ENCODE data around the gene ARMS2. TPM values are rescaled to one million over a fixed set of nuclear protein-coding genes. Genes with fewer than 3 reads are reported as not detected.

The ARMS2 gene
- polyA plus RNA-seq, 1 donor from 2014 or later, result not detected

- Histone ChIP-seq H3F3A (ENCODE audit: insufficient read depth, low read length, poor library complexity, severe bottlenecking) (no peaks in the 10 kb centered on the region), H3K9ac (ENCODE audit: low read length) (no peak overlapping the region), H3K27me3 (ENCODE audit: insufficient read depth, low read depth, low read length) (no peaks in the 10 kb centered on the region), H2AFZ (ENCODE audit: low read depth, low read length) (no peak overlapping the region), H3K36me3 (ENCODE audit: insufficient read depth, low read length) (no peaks in the 10 kb centered on the region), H4K20me1 (ENCODE audit: insufficient read depth) (no peaks in the 10 kb centered on the region), H3K27ac (ENCODE audit: low read length) (no peak overlapping the region), H3K79me2 (replicated peaks; ENCODE audit: insufficient read depth, low read length) (no peaks in the 10 kb centered on the region), H3K9me2 (ENCODE audit: insufficient read depth, low read length) (no peaks in the 10 kb centered on the region), H3K4me3 (ENCODE audit: low read length) (no peak overlapping the region), H3K9me3 (ENCODE audit: low read length) (no peaks in the 10 kb centered on the region), H3K4me2 (ENCODE audit: low read length) (no peak overlapping the region)
- TF ChIP-seq, protein P1, sequence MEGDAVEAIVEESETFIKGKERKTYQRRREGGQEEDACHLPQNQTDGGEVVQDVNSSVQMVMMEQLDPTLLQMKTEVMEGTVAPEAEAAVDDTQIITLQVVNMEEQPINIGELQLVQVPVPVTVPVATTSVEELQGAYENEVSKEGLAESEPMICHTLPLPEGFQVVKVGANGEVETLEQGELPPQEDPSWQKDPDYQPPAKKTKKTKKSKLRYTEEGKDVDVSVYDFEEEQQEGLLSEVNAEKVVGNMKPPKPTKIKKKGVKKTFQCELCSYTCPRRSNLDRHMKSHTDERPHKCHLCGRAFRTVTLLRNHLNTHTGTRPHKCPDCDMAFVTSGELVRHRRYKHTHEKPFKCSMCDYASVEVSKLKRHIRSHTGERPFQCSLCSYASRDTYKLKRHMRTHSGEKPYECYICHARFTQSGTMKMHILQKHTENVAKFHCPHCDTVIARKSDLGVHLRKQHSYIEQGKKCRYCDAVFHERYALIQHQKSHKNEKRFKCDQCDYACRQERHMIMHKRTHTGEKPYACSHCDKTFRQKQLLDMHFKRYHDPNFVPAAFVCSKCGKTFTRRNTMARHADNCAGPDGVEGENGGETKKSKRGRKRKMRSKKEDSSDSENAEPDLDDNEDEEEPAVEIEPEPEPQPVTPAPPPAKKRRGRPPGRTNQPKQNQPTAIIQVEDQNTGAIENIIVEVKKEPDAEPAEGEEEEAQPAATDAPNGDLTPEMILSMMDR (IDR thresholded peaks at IDR 0.05; ENCODE audit: poor library complexity, severe bottlenecking), result no peak
- TF ChIP-seq RAD21 (conservative IDR thresholded peaks at IDR 0.05) (no peak), POLR2AphosphoS5 (IDR thresholded peaks at IDR 0.05) (no peak), EZH2 (IDR thresholded peaks at IDR 0.05; ENCODE audit: borderline replicate concordance, insufficient read depth, low read length, poor library complexity, severe bottlenecking) (no peak), SMC3 (conservative IDR thresholded peaks at IDR 0.05; ENCODE audit: poor library complexity) (no peak), MXI1 (conservative IDR thresholded peaks at IDR 0.05; ENCODE audit: poor library complexity, severe bottlenecking) (no peak), TAF1 (IDR thresholded peaks at IDR 0.05; ENCODE audit: low read depth) (no peak), EP300 (conservative IDR thresholded peaks at IDR 0.05; ENCODE audit: poor library complexity, severe bottlenecking) (no peak)
- TF ChIP-seq, protein P2, sequence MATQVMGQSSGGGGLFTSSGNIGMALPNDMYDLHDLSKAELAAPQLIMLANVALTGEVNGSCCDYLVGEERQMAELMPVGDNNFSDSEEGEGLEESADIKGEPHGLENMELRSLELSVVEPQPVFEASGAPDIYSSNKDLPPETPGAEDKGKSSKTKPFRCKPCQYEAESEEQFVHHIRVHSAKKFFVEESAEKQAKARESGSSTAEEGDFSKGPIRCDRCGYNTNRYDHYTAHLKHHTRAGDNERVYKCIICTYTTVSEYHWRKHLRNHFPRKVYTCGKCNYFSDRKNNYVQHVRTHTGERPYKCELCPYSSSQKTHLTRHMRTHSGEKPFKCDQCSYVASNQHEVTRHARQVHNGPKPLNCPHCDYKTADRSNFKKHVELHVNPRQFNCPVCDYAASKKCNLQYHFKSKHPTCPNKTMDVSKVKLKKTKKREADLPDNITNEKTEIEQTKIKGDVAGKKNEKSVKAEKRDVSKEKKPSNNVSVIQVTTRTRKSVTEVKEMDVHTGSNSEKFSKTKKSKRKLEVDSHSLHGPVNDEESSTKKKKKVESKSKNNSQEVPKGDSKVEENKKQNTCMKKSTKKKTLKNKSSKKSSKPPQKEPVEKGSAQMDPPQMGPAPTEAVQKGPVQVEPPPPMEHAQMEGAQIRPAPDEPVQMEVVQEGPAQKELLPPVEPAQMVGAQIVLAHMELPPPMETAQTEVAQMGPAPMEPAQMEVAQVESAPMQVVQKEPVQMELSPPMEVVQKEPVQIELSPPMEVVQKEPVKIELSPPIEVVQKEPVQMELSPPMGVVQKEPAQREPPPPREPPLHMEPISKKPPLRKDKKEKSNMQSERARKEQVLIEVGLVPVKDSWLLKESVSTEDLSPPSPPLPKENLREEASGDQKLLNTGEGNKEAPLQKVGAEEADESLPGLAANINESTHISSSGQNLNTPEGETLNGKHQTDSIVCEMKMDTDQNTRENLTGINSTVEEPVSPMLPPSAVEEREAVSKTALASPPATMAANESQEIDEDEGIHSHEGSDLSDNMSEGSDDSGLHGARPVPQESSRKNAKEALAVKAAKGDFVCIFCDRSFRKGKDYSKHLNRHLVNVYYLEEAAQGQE (IDR thresholded peaks at IDR 0.05; ENCODE audit: borderline replicate concordance), result no peak
These were observed 15.4 kb downstream of the ARMS2 start for GRCh38 chr10:122469848-122470247.

GRCh38 chr10:122471531-122472177 lies 17.2 kb downstream of the ARMS2 start:
- H2AFZ ChIP-seq (ENCODE audit: low read depth, low read length), result no peak overlapping the region
- H3K9me2 ChIP-seq (ENCODE audit: insufficient read depth, low read length), result no peaks in the 10 kb centered on the region
- H3K27me3 ChIP-seq (ENCODE audit: insufficient read depth, low read depth, low read length), result no peaks in the 10 kb centered on the region
- H3K36me3 ChIP-seq (ENCODE audit: insufficient read depth, low read length), result no peaks in the 10 kb centered on the region
- H3K79me2 ChIP-seq (replicated peaks; ENCODE audit: insufficient read depth, low read length), result no peaks in the 10 kb centered on the region
- no peak overlapping the region for H3K9ac ChIP-seq (ENCODE audit: low read length)
- no peaks in the 10 kb centered on the region for H3K9me3 ChIP-seq (ENCODE audit: low read length)
- TF ChIP-seq RAD21 (conservative IDR thresholded peaks at IDR 0.05), result no peak
- no peak for TF ChIP-seq EZH2 (IDR thresholded peaks at IDR 0.05; ENCODE audit: borderline replicate concordance, insufficient read depth, low read length, poor library complexity, severe bottlenecking)
- TF ChIP-seq, protein P1 (IDR thresholded peaks at IDR 0.05; ENCODE audit: poor library complexity, severe bottlenecking), result no peak
- TF ChIP-seq EP300 (conservative IDR thresholded peaks at IDR 0.05; ENCODE audit: poor library complexity, severe bottlenecking), result no peak
- TF ChIP-seq MXI1 (conservative IDR thresholded peaks at IDR 0.05; ENCODE audit: poor library complexity, severe bottlenecking), result no peak
- no peak for TF ChIP-seq SMC3 (conservative IDR thresholded peaks at IDR 0.05; ENCODE audit: poor library complexity)
- TF ChIP-seq TAF1 (IDR thresholded peaks at IDR 0.05; ENCODE audit: low read depth), result no peak
- TF ChIP-seq, protein P2 (IDR thresholded peaks at IDR 0.05; ENCODE audit: borderline replicate concordance), result no peak
- TF ChIP-seq POLR2AphosphoS5 (IDR thresholded peaks at IDR 0.05), result no peak
- no peaks in the 10 kb centered on the region for H3F3A ChIP-seq (ENCODE audit: insufficient read depth, low read length, poor library complexity, severe bottlenecking)
- H4K20me1 ChIP-seq (ENCODE audit: insufficient read depth), result no peaks in the 10 kb centered on the region
- no peak overlapping the region for H3K4me2 ChIP-seq (ENCODE audit: low read length)
- no peak overlapping the region for H3K4me3 ChIP-seq (ENCODE audit: low read length)
- H3K27ac ChIP-seq (ENCODE audit: low read length), result no peak overlapping the region

Measured in neural cell (in vitro differentiated cells).